ENCODE data around the gene CCND1. TPM values are rescaled to one million over a fixed set of nuclear protein-coding genes. Genes with fewer than 3 reads are reported as not detected.

Gene CCND1
- total RNA-seq, 2 donors from 2014 or later = 91.8 to 101 TPM

- DNase-seq (ENCODE audit: low spot score) = no peak
- Histone ChIP-seq H3K36me3 (peaks cover 38% of the 10 kb centered on the region), H3K9me3 (no peaks in the 10 kb centered on the region), H3K4me3 (no peak overlapping the region), H3K27ac (no peak overlapping the region), H3K4me1 (no peaks in the 10 kb centered on the region), H3K27me3 (no peaks in the 10 kb centered on the region)
- TF ChIP-seq, protein P1, sequence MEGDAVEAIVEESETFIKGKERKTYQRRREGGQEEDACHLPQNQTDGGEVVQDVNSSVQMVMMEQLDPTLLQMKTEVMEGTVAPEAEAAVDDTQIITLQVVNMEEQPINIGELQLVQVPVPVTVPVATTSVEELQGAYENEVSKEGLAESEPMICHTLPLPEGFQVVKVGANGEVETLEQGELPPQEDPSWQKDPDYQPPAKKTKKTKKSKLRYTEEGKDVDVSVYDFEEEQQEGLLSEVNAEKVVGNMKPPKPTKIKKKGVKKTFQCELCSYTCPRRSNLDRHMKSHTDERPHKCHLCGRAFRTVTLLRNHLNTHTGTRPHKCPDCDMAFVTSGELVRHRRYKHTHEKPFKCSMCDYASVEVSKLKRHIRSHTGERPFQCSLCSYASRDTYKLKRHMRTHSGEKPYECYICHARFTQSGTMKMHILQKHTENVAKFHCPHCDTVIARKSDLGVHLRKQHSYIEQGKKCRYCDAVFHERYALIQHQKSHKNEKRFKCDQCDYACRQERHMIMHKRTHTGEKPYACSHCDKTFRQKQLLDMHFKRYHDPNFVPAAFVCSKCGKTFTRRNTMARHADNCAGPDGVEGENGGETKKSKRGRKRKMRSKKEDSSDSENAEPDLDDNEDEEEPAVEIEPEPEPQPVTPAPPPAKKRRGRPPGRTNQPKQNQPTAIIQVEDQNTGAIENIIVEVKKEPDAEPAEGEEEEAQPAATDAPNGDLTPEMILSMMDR (IDR thresholded peaks at IDR 0.05) = no peak
These were observed 23.3 kb downstream of the CCND1 start for GRCh38 chr11:69664103-69664775.

- no peak for DNase-seq (ENCODE audit: low spot score)
- TF ChIP-seq, protein P1 (IDR thresholded peaks at IDR 0.05) = no peak
- Histone ChIP-seq H3K27me3 (no peaks in the 10 kb centered on the region), H3K36me3 (peaks cover 44% of the 10 kb centered on the region), H3K4me1 (peaks cover 0 to 2% of the 10 kb centered on the region in 2 donors), H3K9me3 (no peaks in the 10 kb centered on the region), H3K4me3 (no peak overlapping the region), H3K27ac (no peak overlapping the region)
These were observed 23.9 kb downstream of the CCND1 start for GRCh38 chr11:69664901-69665300.

GRCh38 chr11:69665669-69666068 is 24.7 kb downstream of the CCND1 start:
- TF ChIP-seq, protein P1 (IDR thresholded peaks at IDR 0.05) = no peak
- Histone ChIP-seq H3K27ac (no peak overlapping the region), H3K36me3 (peaks cover 44% of the 10 kb centered on the region), H3K9me3 (no peaks in the 10 kb centered on the region), H3K27me3 (no peaks in the 10 kb centered on the region), H3K4me1 (peaks cover 0 to 10% of the 10 kb centered on the region in 2 donors), H3K4me3 (no peak overlapping the region)
- DNase-seq (ENCODE audit: low spot score) = no peak

- H3K9me3 ChIP-seq = no peaks in the 10 kb centered on the region
- no peak overlapping the region for H3K27ac ChIP-seq
- H3K36me3 ChIP-seq = peaks cover 46% of the 10 kb centered on the region
- H3K27me3 ChIP-seq = no peaks in the 10 kb centered on the region
- H3K4me3 ChIP-seq = no peak overlapping the region
- TF ChIP-seq, protein P1 (IDR thresholded peaks at IDR 0.05) = no peak
- no peak for DNase-seq (ENCODE audit: low spot score)
- H3K4me1 ChIP-seq = peaks cover 0 to 12% of the 10 kb centered on the region in 2 donors
These were observed 25.3 kb downstream of the CCND1 start for GRCh38 chr11:69666261-69666660.

DNA sequence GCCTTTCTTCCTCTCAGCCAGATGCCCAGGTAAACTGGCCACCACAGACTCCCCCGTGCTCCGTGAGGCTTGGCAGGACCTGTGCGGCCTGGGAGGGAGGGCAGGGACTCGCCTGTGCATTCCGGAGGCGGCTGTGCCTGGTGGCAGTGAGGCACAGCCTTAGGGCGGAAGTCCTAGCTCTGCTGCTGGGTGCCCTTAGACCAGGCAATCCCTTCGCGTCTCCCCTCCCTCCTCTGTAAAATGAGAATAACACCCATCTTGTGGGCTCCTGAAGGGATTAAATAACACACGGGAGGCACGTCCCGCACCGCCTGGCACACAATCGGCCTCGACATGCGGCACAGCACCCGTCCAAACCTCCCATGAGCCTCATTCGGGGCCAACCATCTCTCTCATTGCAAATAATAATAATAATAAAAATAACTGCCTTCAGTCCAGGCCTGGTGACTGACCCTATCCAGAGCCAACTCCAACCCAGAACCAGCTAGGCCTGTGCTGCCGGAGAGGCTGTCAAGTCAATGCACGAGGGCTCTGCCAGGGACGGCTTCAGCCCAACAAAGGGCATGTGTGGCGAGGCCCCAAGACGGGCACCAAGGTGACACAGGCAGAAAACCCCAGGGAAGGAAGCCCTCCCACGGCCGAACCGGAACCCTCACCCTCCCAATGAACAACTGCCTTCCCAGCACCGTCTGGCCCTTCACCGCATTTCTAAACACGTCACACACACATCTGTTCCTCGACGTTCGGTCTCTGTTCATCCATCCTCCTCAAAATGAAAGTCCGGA is 26.0 kb downstream of the CCND1 start:
- Histone ChIP-seq H3K4me1 (peaks cover 0 to 12% of the 10 kb centered on the region in 2 donors), H3K9me3 (no peaks in the 10 kb centered on the region), H3K4me3 (no peak overlapping the region), H3K27ac (no peak overlapping the region), H3K27me3 (no peaks in the 10 kb centered on the region), H3K36me3 (peaks cover 53% of the 10 kb centered on the region)
- TF ChIP-seq, protein P1 (IDR thresholded peaks at IDR 0.05) = no peak
- no peak for DNase-seq (ENCODE audit: low spot score)
